NCI-H1694 treated with DMSO at 0.1 percent for 48 hours (cell line): ENCODE results near the gene POLR1A.

Experiments used
- DNase-seq: peaks from one replicate; lab custom pipeline; 2025; lab: John Stamatoyannopoulos, UW

Gene POLR1A

GRCh38 chr2:86064006-86064405, 41.7 kb downstream of the POLR1A start:
- no peak for DNase-seq

- DNase-seq, result no peak
Measured at GRCh38 chr2:86062043-86062442, 43.6 kb downstream of the POLR1A start.

- DNase-seq, result no peak
Measured at GRCh38 chr2:86056590-86057331, 48.9 kb downstream of the POLR1A start.

- DNase-seq, result no peak
Measured at GRCh38 chr2:86055314-86055713, 50.4 kb downstream of the POLR1A start.

- no peak for DNase-seq
Measured at GRCh38 chr2:86054535-86055082, 51.1 kb downstream of the POLR1A start.

GRCh38 chr2:86053166-86053565, 52.5 kb downstream of the POLR1A start:
- DNase-seq, result no peak

- DNase-seq, result no peak
Measured at GRCh38 chr2:86052676-86053075, 53.0 kb downstream of the POLR1A start.

- no peak for DNase-seq
Measured at GRCh38 chr2:86052265-86052664, 53.4 kb downstream of the POLR1A start.

GRCh38 chr2:86050301-86050700, 55.4 kb downstream of the POLR1A start:
- no peak for DNase-seq

GRCh38 chr2:86049529-86049928, 56.2 kb downstream of the POLR1A start:
- DNase-seq, result no peak

GRCh38 chr2:86048888-86049287, 56.8 kb downstream of the POLR1A start:
- DNase-seq, result no peak

- no peak for DNase-seq
Measured at GRCh38 chr2:86048383-86048701, 57.3 kb downstream of the POLR1A start.

GRCh38 chr2:86047575-86048382, 57.9 kb downstream of the POLR1A start:
- DNase-seq, result no peak

GRCh38 chr2:86045541-86045940, 60.1 kb downstream of the POLR1A start:
- no peak for DNase-seq

GRCh38 chr2:86044614-86045013, 61.1 kb downstream of the POLR1A start:
- DNase-seq, result no peak

GRCh38 chr2:86044045-86044444, 61.6 kb downstream of the POLR1A start:
- no peak for DNase-seq

GRCh38 chr2:86042256-86043168, 63.2 kb downstream of the POLR1A start:
- DNase-seq, result no peak

GRCh38 chr2:86039963-86040655, 65.6 kb downstream of the POLR1A start:
- DNase-seq, result no peak

GRCh38 chr2:86039178-86039962, 66.3 kb downstream of the POLR1A start:
- DNase-seq, result no peak

- DNase-seq, result no peak
Measured at GRCh38 chr2:86038291-86039081, 67.2 kb downstream of the POLR1A start.
